ENCODE results near the gene ITGAD. TPM values are rescaled to one million over a fixed set of nuclear protein-coding genes. Genes with fewer than 3 reads are reported as not detected.

The ITGAD gene
- total and polyA plus RNA-seq, 2 of the 4 experiments (the other 2 are of a cell fraction) = not detected

- no peak overlapping the region for H3K27ac ChIP-seq (ENCODE audit: insufficient read depth, low read length)
- no peak overlapping the region for H2BK15ac ChIP-seq (ENCODE audit: low read depth, low read length)
- ChIA-PET POLR2A (ENCODE audit: unreplicated experiment) (no interaction called here), CTCF (no interaction called here)
- H2BK120ac ChIP-seq (ENCODE audit: low read depth, low read length) = no peak overlapping the region
- no peak overlapping the region for H2BK20ac ChIP-seq (ENCODE audit: low read depth, low read length)
- BruUV-seq (replicated peaks) = no TSS peak
- H3K14ac ChIP-seq (replicated peaks; ENCODE audit: low read depth, low read length) = no peak overlapping the region
- no peak overlapping the region for H4K5ac ChIP-seq (ENCODE audit: low read depth, low read length)
- no peaks in the 10 kb centered on the region for H3K9me3 ChIP-seq (ENCODE audit: control insufficient read depth, insufficient read depth, low read length)
- H4K20me1 ChIP-seq (ENCODE audit: insufficient read depth, low read length) = no peaks in the 10 kb centered on the region
- H2AK5ac ChIP-seq (ENCODE audit: low read depth, low read length) = no peak overlapping the region
- H2AFZ ChIP-seq (replicated peaks; ENCODE audit: low read length, poor library complexity) = no peak overlapping the region
- no peak overlapping the region for H4K91ac ChIP-seq (ENCODE audit: insufficient read depth, low read depth, low read length)
- no peak overlapping the region for H2AK9ac ChIP-seq (replicated peaks; ENCODE audit: low read depth, low read length, poor library complexity)
- no peak overlapping the region for H3K56ac ChIP-seq (ENCODE audit: extremely low read depth, insufficient read depth, low read length)
- no peak overlapping the region for H3K9ac ChIP-seq (ENCODE audit: low read depth, low read length)
- no peak overlapping the region for H3K4me3 ChIP-seq (ENCODE audit: insufficient read depth, low read depth, low read length)
- H2BK5ac ChIP-seq (ENCODE audit: low read depth, low read length, poor library complexity, severe bottlenecking) = no peak overlapping the region
- dilution Hi-C loops (cut with HindIII; ENCODE audit: low sequenced_read_pairs, unreplicated experiment) = no loop called here
- no peak overlapping the region for H3K4ac ChIP-seq (ENCODE audit: low read depth, low read length)
- H3K18ac ChIP-seq (ENCODE audit: low read depth, low read length) = no peak overlapping the region
- 61% methylated on average over 2 of the region's 6 CpGs; no CpG with 5 or more reads in 1 of the 2 experiments for WGBS, 2 experiments (ENCODE audit: extremely low coverage in 2 of 2, insufficient read length in 1 of 2)
- in situ Hi-C loops (cut with MboI; ENCODE audit: low sequenced_read_pairs) = no loop called here
- no peaks in the 10 kb centered on the region for H3K79me1 ChIP-seq (ENCODE audit: low read depth in 1 of 2, low read length in 2 of 2)
- peaks cover 2% of the 10 kb centered on the region for H3K27me3 ChIP-seq (ENCODE audit: control insufficient read depth, insufficient read depth, low read length)
- no peaks in the 10 kb centered on the region for H3K36me3 ChIP-seq (ENCODE audit: control insufficient read depth, insufficient read depth, low read length)
- H3K23ac ChIP-seq (ENCODE audit: low read depth, low read length) = no peak overlapping the region
- H4K8ac ChIP-seq (ENCODE audit: low read depth in 2 of 2, low read length in 2 of 2) = no peak overlapping the region
- intact Hi-C loops (cut with micrococcal nuclease) = no loop called here
- H3K4me1 ChIP-seq (ENCODE audit: control insufficient read depth, insufficient read depth, low read length) = no peaks in the 10 kb centered on the region
- H3K4me2 ChIP-seq (ENCODE audit: low read depth, low read length) = no peak overlapping the region
- DNase-seq (no peak), ATAC-seq (ENCODE audit: low read depth) (no peak)
- no peaks in the 10 kb centered on the region for H3K9me1 ChIP-seq (ENCODE audit: insufficient read depth, low read length)
- TF ChIP-seq MAFK (IDR thresholded peaks at IDR 0.05; ENCODE audit: low read depth, low read length) = no peak
- TF ChIP-seq RAD21 (IDR thresholded peaks at IDR 0.05; ENCODE audit: low read length) = no peak
- TF ChIP-seq CHD1 (IDR thresholded peaks at IDR 0.05; ENCODE audit: low read depth, low read length) = no peak
- TF ChIP-seq USF2 (IDR thresholded peaks at IDR 0.05; ENCODE audit: low read depth, low read length) = no peak
- TF ChIP-seq CTCF (conservative IDR thresholded peaks at IDR 0.05; ENCODE audit: low read depth, low read length) = no peak
- no peak for TF ChIP-seq BHLHE40 (IDR thresholded peaks at IDR 0.05; ENCODE audit: low read depth, low read length)
- no peak for TF ChIP-seq MXI1 (IDR thresholded peaks at IDR 0.05; ENCODE audit: borderline replicate concordance, low read depth, low read length)
- TF ChIP-seq ELK1 (IDR thresholded peaks at IDR 0.05; ENCODE audit: borderline replicate concordance, low read depth, low read length) = no peak
- TF ChIP-seq RCOR1 (IDR thresholded peaks at IDR 0.05; ENCODE audit: insufficient replicate concordance, low read length) = no peak
- no peak for TF ChIP-seq SMC3 (IDR thresholded peaks at IDR 0.05; ENCODE audit: low read depth, low read length)
- no peak for TF ChIP-seq NFE2L2 (IDR thresholded peaks at IDR 0.05; ENCODE audit: low read depth, low read length)
- TF ChIP-seq RFX5 (IDR thresholded peaks at IDR 0.05; ENCODE audit: low read depth, low read length) = no peak
- no peak for TF ChIP-seq POLR2A (IDR thresholded peaks at IDR 0.05; ENCODE audit: low read depth, low read length)
- TF ChIP-seq CEBPB (IDR thresholded peaks at IDR 0.05; ENCODE audit: low read depth, low read length) = no peak
- TF ChIP-seq FOS (IDR thresholded peaks at IDR 0.05; ENCODE audit: low read depth, low read length) = no peak
- no peak for TF ChIP-seq MAZ (IDR thresholded peaks at IDR 0.05; ENCODE audit: borderline replicate concordance, low read depth, low read length)
Observed at GRCh38 chr16:31364421-31364820, 28.7 kb upstream of the ITGAD start.
